ENCODE data around the gene RNF166.
"Not testable (repeated sequence)": the region's sequence is repeated elsewhere in the genome, so short reads cannot be mapped to it uniquely, and the experiment has no call there.

Gene RNF166

DNA sequence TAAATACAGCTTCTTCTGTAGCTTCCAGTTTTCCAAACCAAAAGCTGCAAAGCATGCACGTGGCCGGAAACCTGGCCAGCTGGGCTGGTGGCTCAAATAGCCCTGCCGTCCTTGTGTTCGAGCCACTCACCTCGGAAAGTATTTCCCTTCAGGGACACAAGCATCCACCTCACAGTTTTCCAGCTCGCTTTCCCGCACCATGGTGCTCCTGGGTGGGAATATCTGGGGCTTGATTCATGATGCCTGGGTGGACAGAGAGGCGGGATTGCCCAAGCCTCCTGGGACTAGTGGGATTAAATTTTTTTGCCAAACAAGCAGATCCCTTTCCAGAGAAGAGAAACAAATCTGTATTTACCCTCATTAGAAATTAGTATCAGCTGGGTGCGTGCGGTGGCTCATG is 36.2 kb downstream of the RNF166 start:
- no peak for DNase-seq

DNA sequence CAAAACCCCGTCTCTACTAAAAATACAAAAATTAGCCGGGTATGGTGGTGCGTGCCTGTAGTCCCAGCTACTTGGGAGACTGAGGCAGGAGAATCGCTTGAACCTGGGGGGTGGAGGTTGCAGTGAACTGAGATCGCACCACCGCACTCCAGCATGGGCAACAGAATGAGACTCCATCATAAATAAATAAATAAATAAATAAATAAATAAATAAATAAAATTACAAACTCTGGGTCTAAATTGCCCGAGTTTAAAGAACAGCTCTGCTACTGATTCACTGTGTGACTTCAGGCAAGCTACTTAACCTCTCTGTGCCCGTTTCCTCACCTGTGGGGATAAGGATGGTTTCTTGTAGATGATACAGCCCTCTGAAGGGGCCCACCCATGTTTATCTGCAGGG is 36.7 kb downstream of the RNF166 start:
- DNase-seq, result not testable (repeated sequence)

DNA sequence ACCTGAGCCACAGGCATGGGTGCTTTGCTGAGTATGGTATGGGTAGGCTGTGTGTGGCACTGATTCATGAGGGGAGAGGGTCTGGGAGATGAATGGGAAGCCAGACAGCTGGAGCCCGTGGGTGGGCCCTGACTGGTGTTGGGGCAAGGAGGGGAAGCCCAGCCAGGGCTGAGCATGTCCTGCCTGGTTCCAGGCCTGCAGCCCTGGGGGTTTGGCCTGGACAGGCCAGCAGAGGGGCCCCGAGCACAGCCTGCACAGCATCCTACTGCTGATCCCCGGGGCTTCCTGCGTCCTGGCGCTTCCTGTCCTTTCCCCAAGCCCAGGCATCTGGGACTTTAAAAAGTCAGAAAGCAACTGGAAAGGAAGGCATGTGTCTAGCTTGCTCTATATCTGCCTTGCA is 38.7 kb downstream of the RNF166 start:
- DNase-seq, result no peak

DNA sequence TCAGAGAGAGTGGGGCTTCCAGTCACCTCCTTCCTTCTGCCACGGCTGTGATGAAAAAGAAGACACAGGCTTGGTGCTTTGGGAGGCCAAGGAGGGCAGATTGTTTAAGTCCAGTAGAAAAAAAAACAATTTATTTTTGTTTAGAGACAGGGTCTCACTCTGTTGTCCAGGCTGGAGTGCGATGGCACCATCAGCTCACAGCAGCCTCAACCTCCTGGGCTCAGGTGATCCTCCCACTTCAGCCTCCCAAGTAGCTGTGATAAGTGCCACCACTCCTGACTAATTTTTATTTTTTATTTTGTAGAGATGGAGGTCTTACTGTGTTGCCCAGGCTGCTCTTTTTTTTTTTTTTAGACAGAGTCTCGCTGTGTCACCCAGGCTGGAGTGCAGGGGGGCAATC is 40.6 kb downstream of the RNF166 start:
- no peak for DNase-seq

DNA sequence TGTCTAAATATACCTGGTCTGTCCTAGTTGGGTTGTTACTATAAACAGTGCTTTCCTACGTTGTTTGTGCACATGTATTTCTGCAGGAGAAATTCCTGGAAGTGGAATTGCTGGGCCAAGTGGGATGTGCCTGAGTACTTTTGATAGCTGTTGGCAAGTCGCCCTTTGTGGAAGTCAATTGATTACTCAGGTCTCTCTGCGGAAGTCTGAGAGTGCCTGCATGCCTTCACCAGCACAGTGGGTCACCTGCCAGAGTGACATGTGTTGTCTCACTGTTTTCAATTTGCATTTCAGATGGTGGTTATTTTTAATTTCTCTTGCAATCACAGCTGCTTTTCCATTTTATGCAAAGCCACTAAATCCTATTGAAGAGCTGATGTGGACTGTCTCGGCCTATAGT is 41.1 kb downstream of the RNF166 start:
- peak; percentile 17 to 28 for DNase-seq

DNA sequence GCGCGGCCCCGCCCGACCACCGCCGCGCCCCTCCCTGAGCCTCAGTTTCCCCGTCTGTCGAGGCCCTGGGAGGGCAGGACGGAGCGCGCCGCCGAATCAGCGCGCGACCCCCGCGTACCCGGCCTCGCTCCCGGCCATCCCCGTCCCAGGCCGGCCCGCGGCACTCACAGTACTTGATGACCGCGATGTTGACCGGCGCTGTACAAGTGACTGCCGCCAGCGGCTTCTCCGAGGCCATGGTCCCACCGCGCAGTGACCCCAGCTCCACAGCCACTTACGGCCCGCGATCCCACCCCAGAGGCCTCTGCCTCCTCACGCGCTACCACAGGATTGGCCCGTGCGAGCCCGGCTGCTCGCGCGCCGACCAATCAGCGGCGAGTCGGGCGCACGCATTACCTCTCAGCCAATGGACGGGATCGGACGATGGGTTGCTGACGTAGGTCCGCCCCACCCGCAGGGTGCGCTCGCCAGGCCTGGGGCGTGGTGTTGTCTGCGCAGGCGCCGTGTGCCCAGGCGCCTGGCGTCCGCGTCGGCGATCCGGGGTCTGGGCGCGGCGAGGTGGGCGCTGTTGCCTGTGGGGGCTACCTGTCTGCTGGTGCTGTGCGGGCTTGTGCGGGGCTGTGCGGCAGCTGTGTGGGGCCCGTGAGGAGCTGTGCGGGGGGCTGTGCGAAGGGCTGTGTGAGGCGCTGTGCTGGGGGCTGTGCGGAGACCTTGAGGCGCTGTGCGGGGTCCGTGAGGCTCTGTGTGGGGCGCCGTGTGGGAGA is 43.2 kb downstream of the RNF166 start, which contains the start of gene MVD:
Gene MVD, minus strand, starts transcription at position 249 of the 764 bp plus-strand sequence. Its CDS starts 11 bp downstream, at position 238.
- peak; percentile 73 to 95 for DNase-seq

DNA sequence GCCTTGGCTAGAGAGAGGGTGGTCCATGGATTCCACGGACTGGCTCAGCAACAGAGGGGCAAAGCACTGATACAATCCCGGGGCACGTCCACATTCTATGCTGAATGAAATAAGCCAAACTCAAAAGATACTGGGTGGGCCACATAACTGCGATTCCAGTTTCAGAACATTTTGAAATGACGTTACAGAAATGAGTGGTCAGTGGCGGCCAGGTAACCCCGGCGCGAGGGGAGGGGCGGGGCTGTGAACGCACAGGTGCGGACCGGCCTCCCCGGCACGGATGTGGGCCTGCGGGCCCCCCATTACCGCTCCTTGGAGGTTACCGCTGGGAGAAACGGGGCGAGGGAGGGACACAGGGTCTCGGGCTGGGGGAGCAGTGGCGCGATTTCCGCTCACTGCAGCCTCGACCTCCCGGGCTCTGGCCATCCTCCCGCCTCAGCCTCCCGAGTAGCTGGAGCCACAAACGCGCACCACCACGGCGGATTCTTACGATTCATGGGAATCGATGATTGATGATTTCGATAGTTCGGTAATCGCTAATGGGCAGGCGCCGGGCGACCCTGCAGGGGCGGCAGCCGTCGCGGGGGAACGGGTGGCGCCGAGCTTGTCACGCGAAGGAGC is 43.9 kb downstream of the RNF166 start:
- no peak for DNase-seq

DNA sequence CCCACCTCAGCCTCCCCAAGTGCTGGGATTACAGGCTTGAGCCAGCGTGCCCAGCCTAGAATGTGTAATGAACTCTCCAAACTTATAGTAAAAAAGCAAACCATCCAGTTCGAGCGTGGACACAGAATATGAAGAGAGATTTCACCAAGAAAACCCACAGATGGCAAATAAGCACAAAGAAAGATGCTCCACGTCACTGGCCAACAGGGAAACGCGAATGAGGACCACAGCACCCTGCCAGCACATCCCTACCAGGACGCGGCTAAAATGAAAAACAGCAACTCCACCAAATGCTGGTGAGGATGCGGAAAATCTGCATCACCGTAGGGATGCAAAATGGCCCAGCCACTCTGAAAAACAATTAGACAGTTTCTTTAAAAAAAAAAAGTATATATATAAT is 44.7 kb downstream of the RNF166 start:
- no peak for DNase-seq

DNA sequence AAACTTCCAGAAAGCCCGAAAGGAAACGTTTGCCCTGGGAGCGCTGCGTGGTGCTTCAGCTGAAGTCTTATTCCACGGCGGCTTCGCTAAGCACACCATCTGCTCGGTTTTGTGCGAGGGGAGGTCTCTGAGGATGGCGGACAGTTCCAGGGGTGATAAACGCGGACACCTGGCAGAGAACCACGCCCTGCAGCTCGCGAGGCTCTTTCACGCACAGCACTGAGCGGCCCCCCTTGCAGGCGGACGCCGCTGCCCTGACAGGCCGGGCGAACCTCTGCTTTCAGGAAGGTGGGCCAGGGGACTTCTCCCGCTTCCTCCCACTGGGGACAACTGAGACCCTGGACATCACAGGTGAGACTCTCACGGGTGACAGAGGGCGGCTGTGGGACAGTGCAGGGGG is 47.0 kb downstream of the RNF166 start:
- DNase-seq, result no peak

DNA sequence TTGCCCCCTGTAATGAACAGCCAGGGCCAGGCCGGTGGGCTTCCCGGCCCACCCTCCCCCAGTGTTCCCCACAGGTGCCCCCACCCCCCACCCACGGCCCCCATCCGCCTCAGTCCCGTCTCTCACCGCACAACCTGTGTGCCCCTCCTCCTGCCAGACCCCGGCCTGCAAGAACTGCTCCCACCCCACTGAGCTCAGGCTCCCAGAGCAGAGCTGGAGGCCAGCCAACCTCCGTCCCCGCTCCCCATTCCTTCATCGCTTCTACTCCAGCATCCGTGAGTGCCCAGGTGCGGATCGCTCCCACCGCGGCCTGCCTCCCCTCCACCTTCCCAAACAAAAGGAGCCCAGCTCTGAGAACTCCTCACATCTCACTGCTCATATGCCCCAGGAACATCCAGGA is 47.5 kb downstream of the RNF166 start:
- no peak for DNase-seq

DNA sequence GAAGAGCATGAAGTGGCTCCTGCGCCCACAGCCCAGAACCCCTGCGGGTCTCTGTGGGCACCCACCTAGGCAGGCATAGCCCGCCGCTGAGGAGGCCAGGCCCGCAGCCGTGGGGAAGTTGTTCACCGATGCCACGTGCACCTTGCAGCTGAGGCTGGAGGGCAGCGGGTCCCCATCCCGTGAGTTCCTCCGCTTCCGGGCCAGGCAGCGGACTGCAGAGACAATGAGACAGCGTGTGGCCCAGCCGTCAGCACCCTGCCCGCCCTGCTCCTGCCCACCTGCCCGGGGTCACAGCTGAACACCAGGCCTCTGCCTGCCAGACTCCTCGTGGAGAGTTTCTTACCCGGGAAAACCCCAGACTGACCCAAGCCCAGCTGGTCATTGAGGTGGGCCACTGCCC is 48.8 kb downstream of the RNF166 start:
- DNase-seq, result no peak

DNA sequence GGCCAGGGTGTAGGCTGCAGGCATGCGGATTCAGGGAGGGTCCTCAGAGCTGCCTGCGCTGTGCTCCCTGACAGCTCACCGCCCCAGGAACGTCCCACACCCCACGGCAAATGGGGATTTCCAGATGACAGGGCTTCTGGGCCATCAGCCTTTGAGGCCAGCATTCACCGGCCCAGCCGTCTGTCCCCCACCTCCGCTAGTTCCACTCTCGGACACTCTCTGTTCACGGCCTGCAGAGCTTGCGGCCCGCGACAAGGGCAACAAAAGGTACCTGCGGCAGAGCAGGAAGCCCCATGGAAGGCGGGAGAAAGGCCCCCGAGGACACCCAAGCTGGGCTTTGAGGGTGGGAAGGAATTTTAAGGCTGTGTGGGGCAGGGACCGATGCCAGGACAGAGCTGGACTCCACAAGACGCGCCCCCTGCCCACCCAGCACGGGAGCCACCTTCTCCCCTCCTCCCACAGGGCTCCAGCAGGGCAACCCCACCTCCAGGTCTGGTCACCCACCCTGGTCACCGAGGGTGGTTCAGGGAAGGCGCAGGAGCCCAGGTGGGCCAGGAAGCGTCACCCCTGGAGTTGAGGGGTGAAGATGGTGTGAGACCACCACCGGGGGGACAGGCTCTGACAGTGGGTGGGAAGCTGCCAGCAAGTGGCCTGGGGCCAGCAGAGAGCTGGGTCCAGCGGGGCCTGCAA is 49.8 kb downstream of the RNF166 start:
- DNase-seq, result no peak

DNA sequence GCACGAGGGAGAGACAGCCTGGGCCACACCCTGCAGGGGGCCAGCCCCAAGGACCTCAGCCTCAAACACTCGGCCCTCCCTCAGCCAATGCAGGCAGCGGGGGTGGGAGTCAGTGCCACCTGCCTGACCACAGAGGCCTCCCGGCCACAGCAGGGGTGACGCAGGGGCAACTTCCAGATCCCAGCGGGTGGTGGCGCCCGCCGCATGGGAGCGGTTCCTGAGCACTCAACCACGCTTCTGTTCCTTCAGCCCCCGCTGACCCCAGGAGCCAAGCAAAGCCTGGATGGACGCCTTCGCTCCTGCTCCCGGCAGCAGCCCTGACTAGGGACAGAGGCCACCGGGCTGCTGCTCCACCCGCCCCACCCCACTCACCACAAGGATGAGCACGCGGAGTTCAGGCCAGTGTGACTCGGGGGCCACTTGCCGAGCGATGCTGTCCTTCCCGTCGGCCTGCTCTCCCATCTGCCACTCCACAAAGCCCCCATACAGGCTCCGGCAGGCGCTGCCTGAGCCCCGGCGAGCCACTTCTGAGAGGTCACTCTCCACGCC is 50.4 kb downstream of the RNF166 start:
- no peak for DNase-seq

DNA sequence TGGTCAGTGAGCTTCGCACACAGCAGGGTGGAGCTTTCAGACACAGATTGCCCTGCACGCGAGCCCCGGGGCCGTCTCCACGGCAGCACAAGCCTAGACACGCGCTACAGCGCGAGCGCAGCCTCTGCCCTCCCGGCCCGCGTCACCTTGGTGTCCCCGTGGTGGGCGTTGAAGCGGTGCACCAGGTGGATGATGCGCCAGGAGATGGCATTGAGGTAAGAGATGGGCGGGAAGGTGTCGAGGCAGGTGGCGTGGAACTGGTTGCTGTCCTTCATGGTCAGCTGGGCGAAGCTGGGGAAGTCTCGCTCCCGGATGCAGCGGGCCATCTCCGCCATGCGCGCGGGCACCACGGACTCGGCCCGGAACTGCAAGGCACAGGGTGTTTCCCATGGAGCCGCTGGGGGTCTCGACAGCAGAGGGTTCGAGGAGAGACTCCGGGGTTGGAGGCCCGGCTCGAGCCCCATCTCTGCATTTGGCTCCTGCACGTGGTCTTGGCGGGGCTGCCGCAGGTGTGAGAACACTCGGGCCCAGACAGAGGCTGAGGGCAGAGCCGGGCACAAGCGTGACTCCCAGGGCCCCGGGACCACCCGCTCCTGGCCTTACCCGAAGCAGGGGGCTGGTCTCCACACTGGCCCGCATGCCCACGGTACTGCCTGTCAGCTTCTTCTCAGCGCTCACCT is 51.0 kb downstream of the RNF166 start:
- DNase-seq, result no peak

DNA sequence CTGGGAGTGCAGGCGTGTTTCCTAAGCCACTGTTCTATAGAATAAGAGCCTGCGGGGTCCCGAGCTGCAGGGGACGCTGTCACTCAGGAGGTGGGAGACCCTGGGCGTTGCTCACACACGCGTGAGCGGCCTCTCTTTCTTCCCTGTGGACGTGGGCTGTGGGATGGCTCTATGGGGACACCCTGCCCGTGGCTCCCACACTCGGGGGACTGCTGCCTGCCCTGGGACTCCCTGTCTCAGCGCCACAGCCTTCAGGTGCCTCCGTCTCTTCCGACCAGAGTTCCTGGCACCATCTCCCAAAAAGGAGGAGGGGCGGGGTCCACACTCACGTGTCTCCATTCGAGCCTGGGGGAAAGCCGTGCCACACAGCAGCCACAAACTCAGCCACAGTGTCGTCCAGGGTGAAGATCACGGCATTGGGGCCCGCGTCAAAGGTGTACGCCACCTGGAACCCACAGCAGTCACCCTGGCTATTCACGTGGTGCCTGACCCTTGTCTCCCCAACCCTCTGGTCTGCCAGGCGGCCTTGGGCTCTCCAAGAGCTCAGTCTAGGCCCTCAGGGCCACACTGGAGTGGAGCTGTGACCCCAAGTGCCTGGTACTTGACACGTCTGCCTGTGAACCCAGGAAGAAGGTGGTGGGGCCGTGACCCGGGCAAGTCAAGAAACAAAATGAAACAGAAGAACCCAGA is 51.7 kb downstream of the RNF166 start:
- no peak for DNase-seq

DNA sequence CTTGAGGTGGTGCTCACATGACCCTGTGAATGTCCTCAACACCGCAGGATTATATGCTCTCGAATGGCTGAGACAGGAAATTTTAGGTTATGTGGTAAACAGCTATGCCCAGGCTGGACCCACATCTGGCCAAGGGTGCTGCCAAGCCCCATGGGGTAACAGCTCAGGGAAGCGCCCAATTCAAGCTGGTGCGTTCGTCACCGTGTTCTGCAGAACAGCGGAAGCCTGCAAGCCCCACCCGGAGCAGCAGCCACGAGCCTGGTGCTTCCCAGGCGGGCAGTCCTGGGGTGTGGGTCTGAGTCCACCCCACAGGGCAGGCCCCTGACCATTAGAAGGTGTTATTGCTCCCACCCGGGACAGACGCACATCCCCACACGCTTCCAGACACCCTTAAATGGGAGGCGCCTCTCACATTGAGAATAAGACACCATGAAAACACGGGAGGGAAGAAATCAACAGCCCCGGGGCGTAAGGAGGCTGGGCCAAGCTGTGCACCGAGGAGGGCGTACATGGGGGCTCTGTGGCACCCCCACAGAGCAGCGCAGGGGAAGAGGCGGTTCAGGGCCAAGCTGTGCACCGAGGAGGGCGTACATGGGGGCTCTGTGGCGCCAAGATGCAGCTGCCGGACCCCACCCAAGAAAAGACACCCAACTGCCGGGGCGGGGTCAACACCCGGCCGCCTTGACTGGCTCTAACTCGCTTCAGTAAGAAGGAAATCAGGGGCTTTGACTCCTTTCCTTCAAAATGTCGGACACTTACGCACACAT is 52.4 kb downstream of the RNF166 start:
- no peak for DNase-seq

DNA sequence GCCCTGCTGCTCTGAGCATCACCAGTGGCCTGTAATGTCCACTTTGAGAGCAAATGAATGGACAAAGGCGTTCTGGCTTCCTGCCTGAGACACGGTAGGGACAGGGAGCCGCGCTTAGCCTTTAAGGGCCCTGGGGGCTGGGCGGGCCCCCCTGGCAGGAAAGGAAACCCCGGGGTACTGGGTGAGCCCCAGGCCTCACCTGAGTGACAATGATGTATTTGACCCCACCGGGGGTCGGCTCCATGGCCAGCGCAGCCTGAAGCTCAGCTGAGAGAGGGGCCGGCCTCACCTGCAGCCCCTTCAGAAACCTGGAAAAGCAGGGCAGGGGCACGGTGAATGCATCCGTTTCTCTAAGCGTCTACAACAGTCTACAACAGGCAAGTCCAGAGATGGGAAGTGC is 53.1 kb downstream of the RNF166 start:
- DNase-seq, result no peak

DNA sequence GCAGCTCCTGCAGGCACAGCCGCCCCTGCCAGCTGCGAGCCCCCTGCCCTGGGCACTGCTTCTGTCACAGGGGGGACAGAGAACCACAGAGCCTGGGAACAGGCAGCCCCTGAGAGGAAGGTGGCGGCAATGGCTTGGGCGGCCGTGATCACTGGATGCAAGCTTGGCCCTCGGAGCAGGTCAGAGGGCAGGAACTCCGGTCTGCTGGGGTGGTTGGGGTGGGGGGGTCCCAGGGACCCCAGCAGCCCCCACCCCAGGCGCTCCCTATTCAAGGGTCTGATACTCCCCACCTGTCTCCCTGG is 53.5 kb downstream of the RNF166 start:
- DNase-seq, result no peak

DNA sequence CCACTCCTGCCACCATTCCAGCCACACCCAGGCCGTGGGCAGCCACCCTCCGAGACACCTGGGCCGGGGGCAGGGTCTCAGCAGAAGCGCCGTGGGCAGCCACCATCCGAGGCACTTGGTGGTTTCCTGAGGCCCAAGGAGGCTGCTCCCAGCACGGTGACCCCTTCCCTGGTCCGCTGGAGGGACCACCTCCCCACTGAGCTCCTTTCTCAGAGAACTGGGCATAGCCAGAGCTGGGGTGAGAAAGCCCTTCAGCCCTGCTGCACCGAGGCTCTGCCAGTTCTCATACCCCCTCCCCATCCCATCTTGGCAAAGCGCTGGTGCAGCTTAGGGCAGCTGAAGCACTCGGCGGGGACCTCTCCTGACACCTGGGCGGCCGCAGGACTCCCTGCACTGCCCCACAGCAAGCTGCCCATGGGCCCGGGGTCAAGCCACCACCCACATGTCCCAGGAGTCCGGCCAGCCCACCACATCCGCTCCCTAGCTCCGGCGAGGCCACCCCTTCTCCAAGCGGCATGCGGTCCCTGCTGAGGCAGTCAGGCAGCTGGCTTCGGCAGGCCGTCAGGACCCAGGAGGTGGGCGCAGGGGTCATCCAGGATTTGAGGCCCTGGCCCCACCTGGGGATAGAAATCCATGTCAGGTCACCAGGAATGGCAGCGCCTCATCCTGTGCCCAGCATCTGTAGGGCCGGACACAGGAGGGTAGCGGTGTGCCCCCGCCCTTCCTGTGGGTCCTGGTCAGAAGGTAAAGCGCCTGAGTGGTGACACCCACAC is 54.0 kb downstream of the RNF166 start:
- no peak for DNase-seq

DNA sequence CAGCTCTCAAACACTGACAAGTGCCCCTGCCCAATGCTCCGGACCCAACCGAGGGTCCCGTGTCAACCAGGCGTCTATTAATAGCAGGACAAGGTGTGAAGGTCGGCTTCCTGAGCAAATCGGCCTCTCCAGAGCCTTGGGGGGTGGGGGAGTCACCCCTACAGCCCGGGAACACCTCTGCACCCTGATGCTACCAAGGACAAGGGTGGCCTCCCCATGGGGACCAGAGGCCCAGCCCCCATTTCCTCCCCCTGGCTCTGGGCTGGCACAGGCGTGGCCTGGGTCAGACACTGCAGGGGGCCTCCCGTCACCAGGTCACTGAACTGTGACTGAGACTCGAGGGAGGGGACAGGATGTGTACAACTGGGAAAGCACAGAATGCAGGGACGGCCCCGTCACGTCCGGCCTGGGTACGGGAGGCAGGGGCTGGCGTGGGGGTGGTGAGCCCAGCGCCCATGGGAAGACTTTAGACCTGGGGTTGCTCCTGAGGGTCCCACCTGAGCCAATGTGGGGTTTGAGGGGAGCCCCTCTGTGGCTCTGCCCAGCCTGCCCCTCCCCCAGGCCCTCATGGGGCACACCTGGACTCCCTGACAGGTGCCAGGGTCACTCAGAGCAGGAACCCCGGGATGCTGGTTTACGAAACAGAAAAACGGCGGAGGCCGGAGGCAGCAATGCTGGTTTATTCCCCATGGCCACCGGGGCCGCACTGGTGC is 54.8 kb downstream of the RNF166 start:
- no peak for DNase-seq
